K562 (cell line): ENCODE measurements around the gene CTDSPL. TPM values are rescaled to one million over a fixed set of nuclear protein-coding genes. Genes with fewer than 3 reads are reported as not detected.

Source experiments
- HNRNPH1 ChIP-seq: fragments of 200-400 bp; formaldehyde crosslinking; optimal IDR thresholded peaks from 2 replicates; pipeline ENCODE3; 2017; ENCODE audit warnings: low read depth, mild to moderate bottlenecking, low read length, moderate library complexity
- TEAD4 ChIP-seq, 2 experiments: sonication (generic) in 1 of 2; formaldehyde crosslinking in 1 of 2; IDR thresholded peaks; 2 replicates each; pipeline versions ENCODE4 v1.6.1 to v1.8.0; 2012 to 2022; ENCODE audit warnings: borderline replicate concordance in 1 of 2, inconsistent platforms in 1 of 2, low read length in 1 of 2, mild to moderate bottlenecking in 1 of 2, missing genetic modification reagents in 1 of 2
- ZNF253 ChIP-seq: fragments of 250-450 bp; sonication (Bioruptor Pico); conservative IDR thresholded peaks from 2 replicates; pipeline ENCODE4 v1.6.1; 2021; ENCODE audit warnings: mild to moderate bottlenecking
- ZNF444 ChIP-seq: fragments of 250-450 bp; sonication (Bioruptor Pico); IDR thresholded peaks from 2 replicates; pipeline ENCODE4 v1.4.0; 2020; ENCODE audit warnings: mild to moderate bottlenecking, moderate library complexity
- polyA plus RNA-seq, 8 experiments: library from polyadenylated mRNA; depleted of rRNA in 4 of 8; stranded (reverse) in 5 of 8; unstranded in 3 of 8; fragments of >200 nt; fragmentation: Nextera tagmentation in 2 of 8; fragmentation: Illumina TruSeq in 1 of 8; extraction: Ambion mirVana in 2 of 8; extraction: Trizol in 1 of 8; gene quantifications; 2 replicates each; pipeline versions ENCODE4 v1.2.1 to v1.2.3, GENCODE V29; 2011 to 2014; ENCODE audit warnings: inconsistent platforms in 1 of 8, missing spikeins in 1 of 8
- total RNA-seq, 7 experiments: library from RNA; depleted of rRNA in 6 of 7; stranded (reverse); fragments of >200 nt in 6 of 7; fragmentation: Illumina TruSeq in 2 of 7; extraction: Trizol in 2 of 7; gene quantifications; 2 replicates each; pipeline versions ENCODE4 v1.2.1 to v1.2.3, GENCODE V29; 2011 to 2021; ENCODE audit warnings: low replicate concordance in 1 of 7
- TF ChIP-seq, protein P1 (sequence below): fragments of 450-650 bp; IDR thresholded peaks from 2 replicates; pipeline ENCODE4 v1.6.1; 2016; ENCODE audit warnings: mild to moderate bottlenecking
- TF ChIP-seq, protein P2 (sequence below): fragments of 450-650 bp; IDR thresholded peaks from 2 replicates; pipeline ENCODE4 v1.6.1; 2017; ENCODE audit warnings: mild to moderate bottlenecking, moderate library complexity
- TF ChIP-seq, protein P3 (sequence below), 2 experiments: IDR thresholded peaks in 1 of 2; conservative IDR thresholded peaks in 1 of 2; 2 replicates each; pipeline ENCODE4 v1.6.1; 2016; ENCODE audit warnings: low read depth in 2 of 2, mild to moderate bottlenecking in 1 of 2, missing compliant biosample characterization in 1 of 2, missing genetic modification characterization in 1 of 2, moderate library complexity in 1 of 2

The CTDSPL gene
- total and polyA plus RNA-seq, 9 of the 15 experiments (the other 6 are each of a cell fraction or from before 2014, with no cell fraction given), result 5.1 to 19.3 (median 11.3) TPM

DNA sequence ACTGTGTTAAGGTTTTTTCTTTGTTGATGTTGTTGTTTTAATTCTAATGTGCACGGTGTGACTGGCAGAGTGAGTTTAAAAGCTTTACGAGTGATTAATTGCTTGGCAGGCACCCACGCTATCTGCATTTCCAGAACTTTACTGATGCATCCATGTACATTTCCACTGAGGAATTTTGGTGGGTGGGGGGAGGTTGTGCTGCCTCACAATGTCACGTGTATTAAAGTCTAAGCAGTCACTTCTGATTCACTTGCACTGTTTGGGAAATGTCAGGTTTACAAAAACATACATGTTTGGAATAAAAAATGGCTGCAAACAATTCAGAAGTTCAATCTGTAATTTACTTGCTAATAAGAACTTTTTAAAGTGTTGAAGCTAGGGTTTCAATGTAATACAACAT, 38.5 kb upstream of the CTDSPL start (continued):
- TF ChIP-seq, protein P1, sequence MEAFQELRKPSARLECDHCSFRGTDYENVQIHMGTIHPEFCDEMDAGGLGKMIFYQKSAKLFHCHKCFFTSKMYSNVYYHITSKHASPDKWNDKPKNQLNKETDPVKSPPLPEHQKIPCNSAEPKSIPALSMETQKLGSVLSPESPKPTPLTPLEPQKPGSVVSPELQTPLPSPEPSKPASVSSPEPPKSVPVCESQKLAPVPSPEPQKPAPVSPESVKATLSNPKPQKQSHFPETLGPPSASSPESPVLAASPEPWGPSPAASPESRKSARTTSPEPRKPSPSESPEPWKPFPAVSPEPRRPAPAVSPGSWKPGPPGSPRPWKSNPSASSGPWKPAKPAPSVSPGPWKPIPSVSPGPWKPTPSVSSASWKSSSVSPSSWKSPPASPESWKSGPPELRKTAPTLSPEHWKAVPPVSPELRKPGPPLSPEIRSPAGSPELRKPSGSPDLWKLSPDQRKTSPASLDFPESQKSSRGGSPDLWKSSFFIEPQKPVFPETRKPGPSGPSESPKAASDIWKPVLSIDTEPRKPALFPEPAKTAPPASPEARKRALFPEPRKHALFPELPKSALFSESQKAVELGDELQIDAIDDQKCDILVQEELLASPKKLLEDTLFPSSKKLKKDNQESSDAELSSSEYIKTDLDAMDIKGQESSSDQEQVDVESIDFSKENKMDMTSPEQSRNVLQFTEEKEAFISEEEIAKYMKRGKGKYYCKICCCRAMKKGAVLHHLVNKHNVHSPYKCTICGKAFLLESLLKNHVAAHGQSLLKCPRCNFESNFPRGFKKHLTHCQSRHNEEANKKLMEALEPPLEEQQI, result no peak
- TF ChIP-seq TEAD4 (IDR thresholded peaks at IDR 0.05; ENCODE audit: low read length), result no peak
- TF ChIP-seq TEAD4 (CRISPR knock-in tag; IDR thresholded peaks at IDR 0.05; ENCODE audit: borderline replicate concordance), result no peak
- TF ChIP-seq HNRNPH1, result no peak
- no peak for TF ChIP-seq ZNF444 (CRISPR knock-in tag)
- TF ChIP-seq, protein P2, sequence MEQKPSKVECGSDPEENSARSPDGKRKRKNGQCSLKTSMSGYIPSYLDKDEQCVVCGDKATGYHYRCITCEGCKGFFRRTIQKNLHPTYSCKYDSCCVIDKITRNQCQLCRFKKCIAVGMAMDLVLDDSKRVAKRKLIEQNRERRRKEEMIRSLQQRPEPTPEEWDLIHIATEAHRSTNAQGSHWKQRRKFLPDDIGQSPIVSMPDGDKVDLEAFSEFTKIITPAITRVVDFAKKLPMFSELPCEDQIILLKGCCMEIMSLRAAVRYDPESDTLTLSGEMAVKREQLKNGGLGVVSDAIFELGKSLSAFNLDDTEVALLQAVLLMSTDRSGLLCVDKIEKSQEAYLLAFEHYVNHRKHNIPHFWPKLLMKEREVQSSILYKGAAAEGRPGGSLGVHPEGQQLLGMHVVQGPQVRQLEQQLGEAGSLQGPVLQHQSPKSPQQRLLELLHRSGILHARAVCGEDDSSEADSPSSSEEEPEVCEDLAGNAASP, result no peak
- TF ChIP-seq ZNF253 (CRISPR knock-in tag), result no peak
- TF ChIP-seq, protein P3, sequence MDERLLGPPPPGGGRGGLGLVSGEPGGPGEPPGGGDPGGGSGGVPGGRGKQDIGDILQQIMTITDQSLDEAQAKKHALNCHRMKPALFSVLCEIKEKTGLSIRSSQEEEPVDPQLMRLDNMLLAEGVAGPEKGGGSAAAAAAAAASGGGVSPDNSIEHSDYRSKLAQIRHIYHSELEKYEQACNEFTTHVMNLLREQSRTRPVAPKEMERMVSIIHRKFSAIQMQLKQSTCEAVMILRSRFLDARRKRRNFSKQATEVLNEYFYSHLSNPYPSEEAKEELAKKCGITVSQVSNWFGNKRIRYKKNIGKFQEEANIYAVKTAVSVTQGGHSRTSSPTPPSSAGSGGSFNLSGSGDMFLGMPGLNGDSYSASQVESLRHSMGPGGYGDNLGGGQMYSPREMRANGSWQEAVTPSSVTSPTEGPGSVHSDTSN (CRISPR knock-in tag; IDR thresholded peaks at IDR 0.05; ENCODE audit: low read depth), result no peak
- TF ChIP-seq, protein P3 (tag; conservative IDR thresholded peaks at IDR 0.05; ENCODE audit: low read depth), result peak; percentile 50
